Progenitor cell of endocrine pancreas (in vitro differentiated cells): ENCODE data around the gene CFAP210. TPM values are rescaled to one million over a fixed set of nuclear protein-coding genes. Genes with fewer than 3 reads are reported as not detected.
A peak's percentile ranks its signal among the peaks of the same experiment; 100 is the strongest.
"Not testable (repeated sequence)": the region's sequence is repeated elsewhere in the genome, so short reads cannot be mapped to it uniquely, and the experiment has no call there.

Experiments
- DNase-seq: peaks from one replicate; pipeline ENCODE4 v3.0.0; 2021; ENCODE audit warnings: low spot score; ENCODE audit not compliant: unreplicated experiment
- H3K27ac Mint-ChIP-seq: 2 replicates; pipeline ENCODE4 v1.8.0; 2021; ENCODE audit warnings: mild to moderate bottlenecking, moderate library complexity, mixed read lengths
- H3K27me3 Mint-ChIP-seq: 2 replicates; pipeline ENCODE4 v1.8.0; 2021; ENCODE audit warnings: mixed read lengths
- H3K36me3 Mint-ChIP-seq: 2 replicates; pipeline ENCODE4 v1.8.0; 2022; ENCODE audit warnings: mixed read lengths; ENCODE audit not compliant: insufficient read depth
- H3K4me1 Mint-ChIP-seq: 2 replicates; pipeline ENCODE4 v1.8.0; 2021; ENCODE audit warnings: low read depth, mixed read lengths
- H3K4me3 Mint-ChIP-seq: 2 replicates; pipeline ENCODE4 v1.8.0; 2021; ENCODE audit warnings: low read depth, mild to moderate bottlenecking, moderate library complexity, mixed read lengths
- H3K9me3 Mint-ChIP-seq: 2 replicates; pipeline ENCODE4 v1.8.0; 2021; ENCODE audit warnings: low read depth, mixed read lengths
- total RNA-seq: library from RNA; stranded (reverse); gene quantifications from 2 replicates; pipeline ENCODE4 v1.2.1, GENCODE V29; 2021
- TF ChIP-seq, protein P1 (sequence below): fragments of 200-600 bp; sonication (generic); IDR thresholded peaks from one replicate; pipeline ENCODE4 v1.5.0; 2021; ENCODE audit warnings: antibody characterized with exemption, mild to moderate bottlenecking; ENCODE audit not compliant: unreplicated experiment

The CFAP210 gene
- total RNA-seq, 1 donor from 2014 or later: 1.6 TPM

- H3K36me3 Mint-ChIP-seq: peaks cover 6% of the 10 kb centered on the region
- no peak for DNase-seq
- no peak overlapping the region for H3K4me3 Mint-ChIP-seq
- no peaks in the 10 kb centered on the region for H3K27me3 Mint-ChIP-seq
- H3K4me1 Mint-ChIP-seq: no peaks in the 10 kb centered on the region
- no peak overlapping the region for H3K27ac Mint-ChIP-seq
- TF ChIP-seq, protein P1, sequence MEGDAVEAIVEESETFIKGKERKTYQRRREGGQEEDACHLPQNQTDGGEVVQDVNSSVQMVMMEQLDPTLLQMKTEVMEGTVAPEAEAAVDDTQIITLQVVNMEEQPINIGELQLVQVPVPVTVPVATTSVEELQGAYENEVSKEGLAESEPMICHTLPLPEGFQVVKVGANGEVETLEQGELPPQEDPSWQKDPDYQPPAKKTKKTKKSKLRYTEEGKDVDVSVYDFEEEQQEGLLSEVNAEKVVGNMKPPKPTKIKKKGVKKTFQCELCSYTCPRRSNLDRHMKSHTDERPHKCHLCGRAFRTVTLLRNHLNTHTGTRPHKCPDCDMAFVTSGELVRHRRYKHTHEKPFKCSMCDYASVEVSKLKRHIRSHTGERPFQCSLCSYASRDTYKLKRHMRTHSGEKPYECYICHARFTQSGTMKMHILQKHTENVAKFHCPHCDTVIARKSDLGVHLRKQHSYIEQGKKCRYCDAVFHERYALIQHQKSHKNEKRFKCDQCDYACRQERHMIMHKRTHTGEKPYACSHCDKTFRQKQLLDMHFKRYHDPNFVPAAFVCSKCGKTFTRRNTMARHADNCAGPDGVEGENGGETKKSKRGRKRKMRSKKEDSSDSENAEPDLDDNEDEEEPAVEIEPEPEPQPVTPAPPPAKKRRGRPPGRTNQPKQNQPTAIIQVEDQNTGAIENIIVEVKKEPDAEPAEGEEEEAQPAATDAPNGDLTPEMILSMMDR: no peak
- no peaks in the 10 kb centered on the region for H3K9me3 Mint-ChIP-seq
Observed at GRCh38 chr2:169705927-169706326, 11.7 kb upstream of the CFAP210 start.

GRCh38 chr2:169704160-169704708 is 10.0 kb upstream of the CFAP210 start:
- peaks cover 11% of the 10 kb centered on the region for H3K36me3 Mint-ChIP-seq
- TF ChIP-seq, protein P1: no peak
- DNase-seq: no peak
- no peaks in the 10 kb centered on the region for H3K9me3 Mint-ChIP-seq
- H3K27me3 Mint-ChIP-seq: no peaks in the 10 kb centered on the region
- peak overlapping the region; percentile 43 for H3K27ac Mint-ChIP-seq
- no peak overlapping the region for H3K4me3 Mint-ChIP-seq
- H3K4me1 Mint-ChIP-seq: no peaks in the 10 kb centered on the region

DNA sequence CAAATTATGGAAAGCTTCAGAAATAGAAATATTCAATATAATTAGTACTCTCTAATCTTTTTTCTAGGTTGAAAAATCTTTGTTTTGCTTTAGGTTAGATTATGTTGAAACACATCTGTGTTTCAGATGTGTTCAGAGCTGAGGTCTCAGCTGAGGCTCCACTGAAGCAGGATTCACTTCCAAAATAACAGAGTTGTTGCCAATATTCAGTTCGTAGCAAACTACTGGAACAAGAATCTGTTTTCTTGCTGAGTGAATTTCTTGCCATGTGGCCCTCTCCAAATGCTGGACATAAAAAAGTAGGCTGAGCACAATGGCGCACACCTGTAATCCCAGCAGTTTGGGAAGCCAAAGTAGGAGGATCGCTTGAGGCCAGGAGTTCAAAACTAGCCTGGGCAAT is 8.8 kb upstream of the CFAP210 start:
- H3K4me1 Mint-ChIP-seq: no peaks in the 10 kb centered on the region
- H3K4me3 Mint-ChIP-seq: no peak overlapping the region
- TF ChIP-seq, protein P1: no peak
- peaks cover 15% of the 10 kb centered on the region for H3K36me3 Mint-ChIP-seq
- H3K27ac Mint-ChIP-seq: no peak overlapping the region
- no peaks in the 10 kb centered on the region for H3K9me3 Mint-ChIP-seq
- no peak for DNase-seq
- H3K27me3 Mint-ChIP-seq: no peaks in the 10 kb centered on the region

- H3K4me1 Mint-ChIP-seq, H3K9me3 Mint-ChIP-seq, DNase-seq, H3K27ac Mint-ChIP-seq, H3K27me3 Mint-ChIP-seq, H3K4me3 Mint-ChIP-seq: not testable (repeated sequence)
- peaks cover 14% of the 10 kb centered on the region for H3K36me3 Mint-ChIP-seq
Observed at GRCh38 chr2:169699173-169699572, 5.0 kb upstream of the CFAP210 start.

DNA sequence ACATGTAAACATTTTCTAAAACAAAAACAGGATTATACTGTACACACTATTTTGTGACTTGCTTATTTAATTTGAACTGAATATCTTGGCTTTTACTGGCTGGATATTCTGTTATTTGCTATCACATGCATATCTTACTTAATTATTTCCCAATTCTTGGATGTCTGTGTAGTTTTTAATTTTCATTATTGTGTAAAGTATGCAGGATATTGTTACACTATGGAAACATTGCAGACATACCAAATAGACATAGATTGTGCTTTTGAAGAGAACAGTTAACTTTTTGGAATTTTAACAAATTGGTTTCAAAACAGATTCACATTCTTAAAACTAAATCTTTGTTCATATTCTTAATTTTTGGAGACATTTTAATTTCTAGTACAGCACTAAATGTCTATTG is 2.2 kb upstream of the CFAP210 start:
- peaks cover 13% of the 10 kb centered on the region for H3K4me1 Mint-ChIP-seq
- DNase-seq: no peak
- H3K27ac Mint-ChIP-seq: no peak overlapping the region
- H3K36me3 Mint-ChIP-seq: peaks cover 14% of the 10 kb centered on the region
- TF ChIP-seq, protein P1: no peak
- no peak overlapping the region for H3K4me3 Mint-ChIP-seq
- no peaks in the 10 kb centered on the region for H3K9me3 Mint-ChIP-seq
- H3K27me3 Mint-ChIP-seq: no peaks in the 10 kb centered on the region

- TF ChIP-seq, protein P1: no peak
- no peaks in the 10 kb centered on the region for H3K27me3 Mint-ChIP-seq
- peaks cover 13% of the 10 kb centered on the region for H3K4me1 Mint-ChIP-seq
- H3K9me3 Mint-ChIP-seq: peaks cover 4% of the 10 kb centered on the region
- DNase-seq: no peak
- H3K4me3 Mint-ChIP-seq: peak overlapping the region; percentile 98
- peak overlapping the region; percentile 98 for H3K27ac Mint-ChIP-seq
- H3K36me3 Mint-ChIP-seq: peaks cover 13% of the 10 kb centered on the region
Observed at GRCh38 chr2:169694894-169695260, 672 bp upstream of the CFAP210 start.
